ENCODE measurements around the gene FTO. TPM values are rescaled to one million over a fixed set of nuclear protein-coding genes. Genes with fewer than 3 reads are reported as not detected.

FTO gene
- 202 TPM for total RNA-seq

GRCh38 chr16:53703590-53704444, at the start of gene FTO, which contains the start of gene RPGRIP1L:
Gene FTO (plus strand): TSS chr16:53704156.
Gene RPGRIP1L (minus strand): TSS chr16:53703859. CDS start chr16:53700723, 3,136 bp downstream.

Other genes with a start within 250 kb of the FTO start
- gene AKTIP, start 200.9 kb upstream of the FTO start, total RNA-seq: 52.3 TPM
- 28.3 TPM for gene RPGRIP1L, start 297 bp upstream of the FTO start, total RNA-seq